Epidermal melanocyte (primary cell): ENCODE results near the gene TMPRSS2.
"Not testable (repeated sequence)": the region's sequence is repeated elsewhere in the genome, so short reads cannot be mapped to it uniquely, and the experiment has no call there.

Experiments
- DNase-seq: peaks from one replicate; pipeline ENCODE4 v3.0.0; 2011; ENCODE audit warnings: low spot score; ENCODE audit not compliant: insufficient read length

Gene TMPRSS2

DNA sequence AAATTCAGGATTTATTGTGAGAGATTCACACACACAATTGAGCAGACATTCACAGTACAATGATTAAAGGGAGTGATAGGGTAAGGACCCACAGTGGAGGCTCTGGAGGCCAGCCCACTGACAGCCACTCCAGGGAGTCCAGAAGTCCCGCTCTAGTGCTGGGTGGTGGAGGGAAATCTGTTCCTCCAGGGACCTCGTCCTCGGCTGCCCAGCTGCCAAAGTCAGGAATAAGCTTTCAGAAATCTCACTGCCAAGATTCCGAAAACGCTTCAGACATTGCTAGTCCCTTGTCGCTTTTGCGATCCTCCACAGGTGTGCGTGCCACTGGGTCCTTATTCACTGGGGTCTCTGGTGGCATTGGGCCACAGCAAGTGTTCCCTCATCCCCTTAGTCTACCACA is 79.6 kb downstream of the TMPRSS2 start:
- DNase-seq: no peak

DNA sequence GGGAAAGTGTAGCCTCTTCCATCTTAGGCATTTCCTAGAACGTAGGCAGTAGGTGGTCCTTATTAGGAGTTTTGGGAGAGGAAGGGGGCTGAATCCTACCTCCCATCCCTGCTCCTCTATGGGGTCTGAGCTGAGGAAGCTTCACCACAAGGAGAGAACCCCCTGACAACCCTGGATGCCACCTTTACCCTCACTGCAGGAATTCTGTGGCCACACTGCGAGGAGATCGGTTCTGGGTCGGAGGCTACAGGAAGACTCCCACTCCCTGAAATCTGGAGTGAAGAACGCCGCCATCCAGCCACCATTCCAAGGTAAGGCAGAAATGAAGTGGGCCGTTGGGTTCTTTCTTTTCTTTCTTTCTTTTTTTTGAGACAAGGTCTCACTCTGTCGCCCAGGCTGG is 80.4 kb downstream of the TMPRSS2 start:
- DNase-seq: no peak

GRCh38 chr21:41426676-41427404 is 81.1 kb downstream of the TMPRSS2 start:
- no peak for DNase-seq

GRCh38 chr21:41425954-41426675 is 81.8 kb downstream of the TMPRSS2 start, which contains the start of gene MX1:
Gene MX1, plus strand, starts transcription at chr21:41426239. Its CDS starts 5,832 bp downstream, at chr21:41432071.
- DNase-seq: no peak

GRCh38 chr21:41425588-41425953 is 82.4 kb downstream of the TMPRSS2 start:
- DNase-seq: no peak

GRCh38 chr21:41423305-41423636 is 84.7 kb downstream of the TMPRSS2 start:
- DNase-seq: not testable (repeated sequence)

DNA sequence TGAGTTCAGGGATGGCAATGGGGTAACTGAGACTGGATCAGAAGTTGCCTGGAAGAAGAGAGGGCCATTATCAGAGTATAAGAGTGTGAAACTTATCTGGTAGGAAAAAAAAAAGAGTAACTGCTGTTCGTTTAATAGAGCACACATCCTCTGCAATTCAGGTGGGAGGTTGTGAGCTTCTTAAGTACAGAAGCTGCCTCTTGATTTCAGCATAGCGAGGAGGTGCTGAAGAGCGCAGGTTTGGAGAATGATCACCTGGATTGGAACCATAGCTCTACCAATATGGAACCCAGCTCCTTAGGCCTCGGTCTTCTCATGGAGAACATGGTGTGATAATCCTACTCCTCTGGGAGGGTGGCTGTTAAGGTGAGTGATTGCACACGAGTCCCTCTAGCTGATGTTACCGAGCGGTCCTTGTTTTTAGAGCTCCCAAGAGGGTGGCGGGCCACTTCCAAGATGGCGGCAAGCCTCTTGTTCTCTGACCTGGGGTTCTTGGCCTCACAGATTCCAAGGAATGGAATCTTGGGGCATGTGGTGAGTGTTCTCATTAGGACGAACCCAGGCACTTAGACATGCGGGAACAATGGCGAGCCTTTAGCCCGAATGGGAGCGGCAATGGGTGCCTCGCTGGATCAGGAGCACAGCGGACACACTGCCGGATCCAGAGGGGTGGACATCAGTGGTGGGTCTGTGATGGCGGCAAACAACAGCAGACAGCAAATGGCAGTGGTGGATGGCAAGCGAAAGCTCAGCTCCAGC is 85.2 kb downstream of the TMPRSS2 start:
- no peak for DNase-seq

- DNase-seq: not testable (repeated sequence)
Measured at GRCh38 chr21:41420998-41421397, 87.0 kb downstream of the TMPRSS2 start.

DNA sequence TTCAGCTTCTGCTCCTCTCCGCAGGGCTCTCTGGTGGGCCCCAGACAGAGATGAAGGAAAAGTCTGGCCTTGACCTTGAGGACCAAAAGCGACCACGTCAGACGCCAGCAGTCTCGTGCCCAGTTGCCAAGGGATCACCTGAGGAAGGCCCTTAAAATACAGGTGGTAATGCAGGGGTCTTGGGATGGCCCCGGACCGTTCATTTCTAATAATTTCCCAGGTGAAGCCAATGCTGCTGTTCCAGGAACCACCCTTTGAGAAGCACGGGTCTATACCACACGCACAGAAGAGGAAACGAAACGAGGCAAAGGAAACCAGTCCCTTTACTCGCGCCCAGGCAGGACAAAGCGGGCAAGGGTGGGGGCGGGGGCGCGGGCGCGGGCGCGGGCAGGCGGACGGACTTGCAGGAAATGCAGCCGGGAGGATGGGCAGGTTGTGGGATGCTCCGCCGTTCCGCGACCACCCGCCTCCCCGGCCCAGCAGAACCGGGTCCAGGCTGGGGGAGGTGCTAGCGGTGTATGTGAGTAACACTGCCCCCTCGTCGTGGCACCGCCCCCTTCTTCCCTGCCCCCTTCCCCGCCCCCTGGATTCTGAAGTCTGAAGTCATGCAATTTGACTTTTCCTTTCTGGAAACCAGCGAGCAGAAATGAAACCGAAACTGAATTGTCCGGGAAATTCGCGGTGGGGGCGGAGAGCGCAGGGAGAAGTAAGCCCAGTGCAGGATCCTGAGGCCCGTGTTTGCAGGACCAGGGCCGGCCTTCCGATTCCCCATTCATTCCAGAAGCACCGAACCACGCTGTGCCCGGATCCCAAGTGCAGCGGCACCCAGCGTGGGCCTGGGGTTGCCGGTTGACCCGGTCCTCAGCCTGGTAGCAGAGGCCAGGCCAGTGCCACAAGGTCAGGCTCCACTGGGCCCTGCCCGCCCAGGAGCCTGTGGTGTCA is 87.8 kb downstream of the TMPRSS2 start:
- peak; percentile 81 for DNase-seq

DNA sequence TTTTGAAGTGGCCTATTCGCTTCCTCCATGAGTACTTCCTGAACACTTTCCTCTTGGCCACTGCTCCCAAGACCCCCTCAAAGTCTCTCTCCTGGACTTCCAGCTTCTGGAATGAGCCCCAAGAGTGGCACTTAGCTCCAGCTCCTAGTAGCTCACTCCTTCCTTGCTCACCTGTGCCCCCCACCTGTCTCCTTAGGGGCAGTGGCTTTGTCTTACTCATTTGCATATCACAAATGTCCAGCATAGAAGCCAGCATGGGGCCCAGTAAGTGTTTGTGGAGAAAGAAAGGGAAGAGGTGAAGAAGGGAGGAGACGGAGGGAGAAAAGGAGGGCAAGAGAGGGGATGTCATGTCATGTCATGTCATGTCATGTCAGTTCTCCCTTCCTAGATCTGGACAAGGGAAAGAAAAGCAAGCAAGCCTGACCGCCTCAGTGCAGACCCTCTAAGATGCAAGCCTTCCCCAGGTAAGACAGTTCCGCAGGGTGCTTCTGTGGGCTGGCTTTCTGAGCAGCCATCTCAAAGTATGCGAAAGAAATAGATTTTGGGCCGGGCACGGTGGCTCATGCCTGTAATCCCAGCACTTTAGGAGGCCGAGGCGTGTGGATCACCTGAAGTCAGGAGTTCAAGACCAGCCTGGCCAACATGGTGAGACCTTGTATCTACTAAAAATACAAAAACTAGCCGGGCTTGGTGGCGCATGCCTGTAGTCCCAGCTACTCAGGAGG is 88.8 kb downstream of the TMPRSS2 start:
- no peak for DNase-seq

DNA sequence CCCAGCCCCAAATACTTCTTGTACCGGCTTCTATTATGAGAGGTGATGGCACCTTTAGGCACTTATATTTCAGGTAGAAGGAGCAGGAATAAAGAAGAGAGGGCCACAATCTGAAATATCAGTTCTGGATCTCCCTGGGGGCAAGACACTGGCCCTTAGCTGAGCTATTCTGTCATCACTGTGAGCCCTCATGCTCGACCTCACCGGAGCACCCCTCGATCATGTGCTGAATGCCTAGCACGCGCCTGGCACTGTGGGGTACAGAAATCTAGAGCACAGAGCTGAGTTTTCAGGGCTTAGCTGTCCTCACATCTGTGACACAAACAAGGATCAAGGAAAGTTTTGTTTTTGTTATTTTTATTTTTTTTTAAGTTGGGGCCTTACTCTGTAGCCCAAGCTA is 89.6 kb downstream of the TMPRSS2 start:
- no peak for DNase-seq

- not testable (repeated sequence) for DNase-seq
Measured at GRCh38 chr21:41417505-41417904, 90.5 kb downstream of the TMPRSS2 start.
